Osteocyte (in vitro differentiated cells): ENCODE measurements around the gene IZUMO4. TPM values are rescaled to one million over a fixed set of nuclear protein-coding genes. Genes with fewer than 3 reads are reported as not detected.
A peak's percentile ranks its signal among the peaks of the same experiment; 100 is the strongest.
"Not testable (repeated sequence)": the region's sequence is repeated elsewhere in the genome, so short reads cannot be mapped to it uniquely, and the experiment has no call there.

ENCODE experiments used
- DNase-seq: peaks from one replicate; pipeline ENCODE4 v3.0.0; 2021; ENCODE audit warnings: mixed read lengths; ENCODE audit not compliant: unreplicated experiment; ENCODE audit errors: extremely low spot score
- H3K27ac Mint-ChIP-seq: one replicate; pipeline ENCODE4 v1.8.0; 2021; ENCODE audit warnings: mild to moderate bottlenecking, mixed read lengths; ENCODE audit not compliant: unreplicated experiment
- H3K27me3 Mint-ChIP-seq: one replicate; pipeline ENCODE4 v1.8.0; 2021; ENCODE audit warnings: mixed read lengths; ENCODE audit not compliant: unreplicated experiment
- H3K36me3 Mint-ChIP-seq: one replicate; pipeline ENCODE4 v1.8.0; 2021; ENCODE audit warnings: mixed read lengths; ENCODE audit not compliant: unreplicated experiment
- H3K4me1 Mint-ChIP-seq: one replicate; pipeline ENCODE4 v1.8.0; 2021; ENCODE audit warnings: mixed read lengths; ENCODE audit not compliant: unreplicated experiment
- H3K4me3 Mint-ChIP-seq: one replicate; pipeline ENCODE4 v1.8.0; 2021; ENCODE audit warnings: mild to moderate bottlenecking, moderate library complexity, mixed read lengths; ENCODE audit not compliant: unreplicated experiment
- H3K9me3 Mint-ChIP-seq: one replicate; pipeline ENCODE4 v1.8.0; 2021; ENCODE audit warnings: mixed read lengths; ENCODE audit not compliant: unreplicated experiment
- total RNA-seq: library from RNA; stranded (reverse); gene quantifications from 2 replicates; pipeline ENCODE4 v1.2.1, GENCODE V29; 2021
- TF ChIP-seq, protein P1 (sequence below): fragments of 200-600 bp; sonication (generic); IDR thresholded peaks from 2 replicates; pipeline ENCODE4 v1.5.0; 2021; ENCODE audit warnings: antibody characterized with exemption, mild to moderate bottlenecking, moderate library complexity

Gene IZUMO4
- total RNA-seq, 1 donor from 2014 or later = 4.8 TPM

DNA sequence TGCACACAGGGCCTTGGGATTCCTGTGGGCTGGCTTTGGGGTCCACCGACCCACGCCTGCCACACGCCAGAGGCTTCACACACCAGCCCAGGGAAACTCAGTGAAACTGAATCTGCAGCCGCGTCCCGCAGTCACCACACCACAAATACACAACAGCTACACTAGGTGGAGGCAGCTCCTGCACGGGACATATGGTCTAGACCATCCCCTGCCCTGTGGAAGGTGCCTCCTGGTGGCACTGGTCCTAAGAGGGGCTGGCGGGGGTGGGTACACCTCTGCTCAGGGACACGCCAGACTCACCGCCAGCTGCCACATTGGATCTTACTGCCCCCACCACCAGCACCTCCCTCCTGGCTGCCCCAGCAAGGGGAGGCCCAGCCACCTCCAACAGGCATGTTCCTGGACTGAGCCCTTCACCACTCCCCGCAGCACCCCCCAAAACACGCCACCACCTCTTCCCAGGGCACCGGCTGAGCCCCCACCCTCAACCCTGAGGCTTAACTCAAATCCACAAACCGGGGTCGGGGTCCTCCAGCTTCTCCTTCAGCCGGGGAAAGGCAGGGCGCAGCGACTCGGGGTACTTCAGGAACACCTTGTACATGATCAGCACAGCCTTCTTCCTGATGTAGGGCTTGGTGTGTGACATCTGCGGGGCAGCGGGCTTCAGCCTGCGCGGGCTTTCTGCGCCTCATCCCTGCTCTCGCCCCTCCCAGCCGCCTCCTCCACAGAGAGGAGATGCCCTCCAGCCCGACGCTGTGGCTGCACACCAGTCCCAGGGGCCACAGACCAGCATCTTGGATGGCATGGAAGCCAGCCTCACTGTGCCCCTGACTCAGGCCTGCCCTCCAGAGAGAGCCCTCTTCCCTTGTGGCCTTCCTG, 33.4 kb downstream of the IZUMO4 start:
- no peaks in the 10 kb centered on the region for H3K9me3 Mint-ChIP-seq
- H3K27me3 Mint-ChIP-seq = no peaks in the 10 kb centered on the region
- H3K4me3 Mint-ChIP-seq = no peak overlapping the region
- H3K27ac Mint-ChIP-seq = no peak overlapping the region
- peak; percentile 82 for DNase-seq
- no peaks in the 10 kb centered on the region for H3K4me1 Mint-ChIP-seq
- peaks cover 4% of the 10 kb centered on the region for H3K36me3 Mint-ChIP-seq
- TF ChIP-seq, protein P1, sequence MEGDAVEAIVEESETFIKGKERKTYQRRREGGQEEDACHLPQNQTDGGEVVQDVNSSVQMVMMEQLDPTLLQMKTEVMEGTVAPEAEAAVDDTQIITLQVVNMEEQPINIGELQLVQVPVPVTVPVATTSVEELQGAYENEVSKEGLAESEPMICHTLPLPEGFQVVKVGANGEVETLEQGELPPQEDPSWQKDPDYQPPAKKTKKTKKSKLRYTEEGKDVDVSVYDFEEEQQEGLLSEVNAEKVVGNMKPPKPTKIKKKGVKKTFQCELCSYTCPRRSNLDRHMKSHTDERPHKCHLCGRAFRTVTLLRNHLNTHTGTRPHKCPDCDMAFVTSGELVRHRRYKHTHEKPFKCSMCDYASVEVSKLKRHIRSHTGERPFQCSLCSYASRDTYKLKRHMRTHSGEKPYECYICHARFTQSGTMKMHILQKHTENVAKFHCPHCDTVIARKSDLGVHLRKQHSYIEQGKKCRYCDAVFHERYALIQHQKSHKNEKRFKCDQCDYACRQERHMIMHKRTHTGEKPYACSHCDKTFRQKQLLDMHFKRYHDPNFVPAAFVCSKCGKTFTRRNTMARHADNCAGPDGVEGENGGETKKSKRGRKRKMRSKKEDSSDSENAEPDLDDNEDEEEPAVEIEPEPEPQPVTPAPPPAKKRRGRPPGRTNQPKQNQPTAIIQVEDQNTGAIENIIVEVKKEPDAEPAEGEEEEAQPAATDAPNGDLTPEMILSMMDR = no peak

DNA sequence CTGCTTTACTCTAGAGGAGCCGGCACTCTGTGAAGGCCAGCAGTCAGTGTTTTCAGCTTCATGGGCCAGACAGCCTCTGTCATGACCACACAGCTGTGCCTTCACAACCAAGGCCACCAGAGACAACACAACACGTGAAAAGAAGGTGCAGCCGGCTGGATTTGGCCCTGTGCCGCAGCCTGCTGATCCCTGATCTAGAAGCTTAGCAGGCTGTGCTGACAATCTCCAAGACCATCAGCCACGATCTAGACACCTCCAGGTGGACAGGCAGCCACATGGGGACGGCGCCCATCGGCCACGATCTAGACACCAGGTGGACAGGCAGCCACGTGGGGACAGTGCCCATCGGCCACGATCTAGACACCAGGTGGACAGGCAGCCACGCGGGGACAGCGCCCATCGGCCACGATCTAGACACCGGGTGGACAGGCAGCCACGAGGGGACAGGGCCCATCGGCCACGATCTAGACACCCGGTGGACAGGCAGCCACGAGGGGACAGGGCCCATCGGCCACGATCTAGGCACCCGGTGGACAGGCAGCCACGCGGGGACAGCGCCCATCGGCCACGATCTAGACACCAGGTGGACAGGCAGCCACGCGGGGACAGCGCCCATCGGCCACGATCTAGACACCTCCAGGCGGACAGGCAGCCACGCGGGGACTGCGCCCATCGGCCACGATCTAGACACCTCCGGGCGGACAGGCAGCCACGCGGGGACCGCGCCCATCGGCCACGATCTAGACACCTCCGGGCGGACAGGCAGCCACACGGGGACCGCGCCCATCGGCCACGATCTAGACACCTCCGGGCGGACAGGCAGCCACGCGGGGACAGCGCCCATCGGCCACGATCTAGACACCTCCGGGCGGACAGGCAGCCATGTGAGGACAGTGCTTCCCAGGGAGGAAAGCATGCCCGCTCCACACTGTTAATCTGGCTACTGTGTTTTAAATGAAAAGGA, 34.6 kb downstream of the IZUMO4 start:
- not testable (repeated sequence) for H3K9me3 Mint-ChIP-seq, H3K4me3 Mint-ChIP-seq, H3K36me3 Mint-ChIP-seq, H3K27ac Mint-ChIP-seq, H3K27me3 Mint-ChIP-seq, H3K4me1 Mint-ChIP-seq
- DNase-seq = peak; percentile 81

DNA sequence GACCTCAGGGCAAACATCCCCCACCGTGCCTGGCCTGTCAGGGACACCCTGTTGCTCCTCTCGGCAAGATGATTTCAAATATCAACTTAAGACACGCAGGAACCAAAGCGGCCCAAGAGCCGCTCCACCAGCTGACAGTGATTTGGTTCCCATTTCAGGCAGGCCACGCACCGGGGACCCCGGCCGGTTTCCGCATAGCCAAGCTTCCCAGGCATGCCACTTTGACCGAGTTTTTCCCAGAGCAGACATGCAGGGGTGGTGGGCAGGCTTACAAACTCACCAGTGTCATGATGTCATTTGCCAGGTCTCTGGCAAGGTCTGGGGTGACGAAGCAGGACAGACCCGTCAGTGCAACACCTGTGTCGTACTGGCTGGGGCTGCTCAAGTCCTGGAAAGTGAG, 35.5 kb downstream of the IZUMO4 start:
- TF ChIP-seq, protein P1 = no peak
- no peak overlapping the region for H3K4me3 Mint-ChIP-seq

DNA sequence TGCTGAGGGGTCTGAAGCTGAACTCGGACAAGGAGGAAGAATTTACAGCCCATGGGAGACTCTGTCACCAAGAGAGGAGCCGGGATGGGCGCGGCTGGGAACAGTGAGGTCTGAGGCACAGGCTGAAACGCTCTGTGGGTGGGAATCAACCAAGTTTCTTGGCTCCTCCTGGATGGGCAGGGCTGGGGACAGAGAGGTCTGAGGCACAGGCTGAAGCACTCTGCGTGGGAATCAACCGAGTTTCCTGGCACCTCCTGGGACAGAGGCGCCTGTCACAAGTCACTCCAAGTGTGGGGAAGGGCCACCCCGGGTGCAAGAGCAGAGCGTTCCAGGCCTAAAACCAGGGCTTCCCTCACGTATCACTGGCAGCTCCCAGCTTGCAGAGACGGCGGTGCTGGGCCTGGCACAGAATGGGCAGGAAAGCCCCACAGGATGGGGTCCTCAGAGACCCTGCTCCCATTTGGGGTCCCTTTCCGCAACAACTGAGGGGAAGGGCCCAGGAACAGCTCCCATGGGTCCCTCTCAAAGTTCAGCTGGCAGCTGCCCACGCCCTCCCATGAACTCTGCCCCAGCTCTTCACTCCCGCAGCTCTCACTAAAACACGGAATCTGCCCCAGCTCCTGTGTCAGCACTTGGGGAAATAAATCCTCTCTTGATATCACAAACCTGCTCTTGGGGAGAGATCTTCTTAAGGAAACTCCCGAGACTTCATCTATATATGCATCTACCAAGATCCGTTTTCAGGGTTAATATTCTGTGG, 36.2 kb downstream of the IZUMO4 start:
- no peaks in the 10 kb centered on the region for H3K4me1 Mint-ChIP-seq
- H3K36me3 Mint-ChIP-seq = peaks cover 11% of the 10 kb centered on the region
- DNase-seq = no peak
- no peaks in the 10 kb centered on the region for H3K9me3 Mint-ChIP-seq
- TF ChIP-seq, protein P1 = no peak
- H3K27ac Mint-ChIP-seq = no peak overlapping the region
- H3K27me3 Mint-ChIP-seq = no peaks in the 10 kb centered on the region
- H3K4me3 Mint-ChIP-seq = no peak overlapping the region

More for the DNA sequence above, 35.5 kb downstream of the IZUMO4 start:
- H3K36me3 Mint-ChIP-seq = peaks cover 8% of the 10 kb centered on the region
- H3K27me3 Mint-ChIP-seq = no peaks in the 10 kb centered on the region
- no peak overlapping the region for H3K27ac Mint-ChIP-seq
- DNase-seq = peak; percentile 84
- no peaks in the 10 kb centered on the region for H3K4me1 Mint-ChIP-seq
- H3K9me3 Mint-ChIP-seq = no peaks in the 10 kb centered on the region
